GM19455 (cell line): ENCODE measurements around the gene PLCB1.
A peak's percentile ranks its signal among the peaks of the same experiment; 100 is the strongest.
"Not testable (repeated sequence)": the region's sequence is repeated elsewhere in the genome, so short reads cannot be mapped to it uniquely, and the experiment has no call there.

Source experiments
- ATAC-seq: cut with Tn5 transposase; IDR thresholded peaks from one replicate; pipeline ENCODE4 v1.9.1; 2021; ENCODE audit not compliant: unreplicated experiment

Gene PLCB1

DNA sequence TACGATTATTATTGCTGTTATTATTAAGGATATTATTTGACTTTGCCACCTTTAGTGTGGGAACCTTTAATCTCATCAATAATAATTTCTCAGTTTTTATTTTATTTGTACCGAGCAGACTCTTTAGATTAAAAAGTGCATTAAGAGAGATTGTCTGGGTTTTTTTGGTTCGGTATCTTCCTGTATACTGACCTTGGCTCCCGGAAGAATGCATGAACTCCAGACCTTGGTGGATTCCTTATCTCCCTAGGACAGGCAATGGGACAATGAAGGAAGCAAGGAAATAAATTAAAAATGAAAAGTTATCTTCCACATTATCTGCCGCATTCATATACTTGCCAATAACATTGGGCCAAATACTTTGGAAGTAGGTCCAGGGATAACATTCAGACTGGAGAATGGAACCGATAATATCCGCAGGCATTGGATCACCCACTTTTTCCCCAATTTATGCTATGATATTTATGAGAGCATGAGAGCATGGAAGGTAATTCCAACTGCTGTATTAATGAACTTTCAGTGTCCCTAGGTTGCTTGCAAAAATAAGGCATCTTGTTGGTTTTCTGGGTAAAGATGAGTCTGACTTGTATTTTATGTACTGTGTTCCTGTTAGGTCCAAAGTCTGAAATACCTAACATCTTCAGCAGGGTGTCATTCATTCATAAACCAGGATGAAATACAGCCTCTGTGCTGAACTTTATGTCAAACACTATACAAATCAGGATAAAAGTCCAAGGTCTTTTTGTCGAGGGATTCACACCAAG lies 232.1 kb downstream of the PLCB1 start:
- no peak for ATAC-seq

DNA sequence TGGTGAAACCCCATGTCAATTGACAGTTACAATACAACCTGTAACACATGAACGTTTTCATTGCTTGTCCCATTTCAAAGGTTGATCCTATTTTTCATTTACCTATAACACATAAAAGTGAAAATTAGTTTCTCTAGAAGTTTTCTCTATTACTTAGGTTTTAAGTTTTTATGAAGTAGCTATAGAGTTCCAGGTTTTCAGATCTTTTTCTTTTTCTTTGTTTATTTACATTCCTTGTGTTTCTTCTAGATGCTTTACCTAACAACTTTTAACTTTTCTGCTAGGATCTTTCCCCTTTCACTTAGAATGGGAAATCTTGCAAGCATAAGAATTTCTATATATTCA lies 232.6 kb downstream of the PLCB1 start:
- ATAC-seq: no peak

DNA sequence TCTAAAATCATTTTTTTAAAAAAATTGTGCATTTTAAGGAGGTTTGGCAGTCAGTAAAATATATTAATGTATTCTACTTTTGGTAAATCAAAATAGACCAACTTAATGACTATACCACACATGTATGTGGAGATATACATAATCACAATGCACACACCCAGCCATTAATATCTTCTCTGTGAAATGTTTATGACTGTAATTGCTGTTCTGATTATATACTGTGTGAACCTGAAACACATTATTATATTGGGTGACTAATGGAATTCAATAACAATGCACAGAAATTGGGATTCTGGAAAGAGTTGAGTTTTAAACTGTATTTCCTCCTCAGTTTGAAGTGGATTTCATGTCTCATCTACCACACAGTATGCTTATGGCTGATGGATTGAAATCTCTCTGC lies 233.6 kb downstream of the PLCB1 start:
- ATAC-seq: no peak

DNA sequence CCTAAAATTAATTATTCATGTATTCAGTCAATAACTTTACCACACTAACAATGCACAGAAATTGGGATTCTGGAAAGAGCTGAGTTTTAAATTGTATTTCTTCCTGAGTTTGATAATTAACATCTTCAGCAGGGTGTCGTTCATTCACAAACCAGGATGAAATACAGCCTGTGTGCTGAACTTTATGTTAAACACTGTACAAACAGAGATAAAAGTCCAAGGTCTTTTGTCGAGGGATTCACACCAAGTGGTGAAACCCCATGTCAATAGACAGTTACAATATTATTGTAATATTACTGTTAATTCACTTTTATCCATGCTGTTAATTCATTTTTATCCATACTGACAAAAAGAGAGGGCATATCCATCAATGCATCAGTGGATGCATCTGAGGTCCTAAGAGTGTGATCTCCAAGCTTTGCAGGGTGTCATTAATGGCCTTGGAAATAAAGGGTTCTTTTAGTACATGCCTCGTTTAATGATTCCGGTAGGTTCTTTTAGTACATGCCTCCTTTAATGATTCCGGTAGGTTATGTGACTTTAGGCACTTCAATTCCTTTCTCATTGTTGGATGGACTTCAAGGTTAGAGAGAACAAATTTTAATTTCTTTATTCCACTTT lies 234.3 kb downstream of the PLCB1 start:
- no peak for ATAC-seq

DNA sequence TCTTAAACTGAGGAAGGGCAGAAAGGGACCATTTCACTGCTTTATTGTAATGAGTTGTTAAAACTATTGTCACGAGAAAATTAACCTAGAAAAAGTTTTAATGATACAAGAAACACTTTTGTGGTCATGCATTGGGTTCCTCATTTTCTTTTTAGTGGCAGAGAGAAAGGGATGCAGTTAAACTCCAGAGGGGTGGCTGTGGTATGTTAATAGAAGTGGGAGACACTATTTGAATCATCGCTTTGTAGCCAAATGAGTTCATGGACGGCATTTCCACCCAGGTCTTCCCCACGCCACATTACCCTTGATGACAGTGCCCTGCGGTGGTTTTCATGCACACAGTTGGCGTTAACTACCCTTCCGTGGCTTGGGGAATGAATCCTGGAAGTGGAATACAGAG lies 235.6 kb downstream of the PLCB1 start:
- ATAC-seq: no peak

DNA sequence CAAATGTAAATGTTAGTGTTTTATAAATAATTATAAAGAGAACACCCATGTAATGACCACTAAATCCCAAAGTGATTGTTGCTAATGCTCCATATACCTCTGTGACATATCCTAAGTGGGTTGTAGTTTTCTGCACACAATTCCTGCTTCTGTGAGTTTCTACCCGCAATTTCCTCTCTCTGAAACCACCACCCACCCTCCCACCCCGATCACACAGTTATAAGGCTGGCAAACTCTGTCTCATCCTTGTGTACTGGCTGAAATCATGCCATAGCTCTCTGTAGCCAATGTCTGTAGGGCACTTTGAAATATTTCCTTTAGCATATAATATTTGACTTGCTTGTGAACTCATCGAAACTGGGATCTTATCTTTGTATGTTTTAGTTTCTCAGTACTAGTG lies 236.6 kb downstream of the PLCB1 start:
- no peak for ATAC-seq

DNA sequence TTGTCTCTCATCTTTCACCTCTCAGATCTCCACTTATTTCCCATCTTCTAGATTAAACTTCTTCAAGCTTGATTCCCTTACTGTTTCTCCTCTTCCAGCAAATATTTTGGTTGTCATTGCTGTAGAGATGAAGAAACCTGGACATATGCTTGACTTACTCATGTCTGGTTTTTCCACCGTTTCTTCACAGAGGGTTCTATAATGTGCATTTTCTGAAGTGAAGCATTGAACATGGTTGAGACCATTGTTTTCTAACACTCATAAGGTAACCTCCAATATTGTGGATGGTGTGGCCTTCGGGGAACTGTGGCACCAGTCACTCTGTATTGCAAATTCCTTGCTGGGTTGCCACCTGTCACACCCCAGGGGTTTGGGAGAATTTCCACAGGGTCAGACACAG lies 237.2 kb downstream of the PLCB1 start:
- no peak for ATAC-seq

DNA sequence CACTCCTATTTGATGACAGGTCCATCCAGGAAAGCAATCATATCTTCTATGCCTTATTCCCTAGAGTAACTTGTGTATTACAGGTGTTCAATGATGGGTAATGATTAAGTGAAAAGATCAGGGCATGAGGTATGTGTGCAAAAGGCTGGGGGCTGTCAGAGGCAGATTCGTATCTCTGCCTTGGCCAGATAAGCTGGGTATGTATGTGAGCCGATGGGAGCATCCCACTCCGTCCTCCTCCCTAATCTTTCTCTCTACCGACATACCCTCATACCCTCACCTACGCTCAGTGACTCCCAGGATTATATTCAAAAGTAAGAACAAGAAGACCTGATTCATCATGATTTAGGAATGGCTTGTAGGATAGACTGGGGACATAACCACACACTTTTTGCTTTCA lies 238.7 kb downstream of the PLCB1 start:
- no peak for ATAC-seq

DNA sequence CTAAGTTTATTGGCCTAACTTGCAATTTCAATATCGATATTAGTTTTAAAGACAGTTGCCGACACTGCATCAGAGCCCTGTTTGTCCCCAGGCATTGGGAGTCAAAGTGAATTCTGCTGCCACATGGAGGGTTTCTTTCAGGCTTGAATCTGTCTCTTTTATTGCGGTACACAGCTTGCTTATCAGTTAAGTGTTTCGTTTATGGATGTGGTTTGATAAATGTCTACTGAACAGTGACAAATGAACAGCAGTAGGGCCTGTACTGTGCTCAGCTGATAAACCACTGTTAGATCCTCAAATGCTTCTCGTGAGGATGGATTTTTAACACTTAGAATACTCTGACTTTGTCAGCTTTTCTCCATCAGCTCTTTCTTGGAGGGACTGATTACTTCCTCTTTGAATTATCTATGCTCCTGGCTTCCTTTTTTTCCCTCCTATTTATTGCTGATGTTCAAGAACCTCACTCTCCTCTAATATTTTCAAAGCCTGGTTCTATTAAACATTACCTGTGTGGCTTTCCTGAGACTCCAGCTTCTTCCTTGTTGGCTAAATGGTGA lies 240.8 kb downstream of the PLCB1 start:
- no peak for ATAC-seq

DNA sequence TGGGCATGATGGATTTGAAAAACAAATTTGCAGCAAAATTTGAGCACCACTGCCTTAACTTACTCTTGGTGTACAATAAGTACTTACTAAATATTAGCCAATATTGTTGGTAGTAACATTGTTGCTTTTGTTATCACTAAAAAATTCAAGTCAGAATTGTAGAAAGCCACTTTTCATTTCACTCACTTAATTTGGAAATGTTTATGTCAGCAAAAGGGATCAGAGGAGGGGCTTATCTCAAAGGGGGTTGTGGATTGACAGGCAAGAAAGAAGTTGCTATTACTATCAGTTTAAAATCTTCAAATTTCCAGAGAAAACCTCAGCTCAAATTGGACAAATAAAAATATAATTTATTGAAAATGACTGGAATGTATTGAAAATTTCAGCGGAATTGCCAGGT lies 241.5 kb downstream of the PLCB1 start:
- no peak for ATAC-seq

DNA sequence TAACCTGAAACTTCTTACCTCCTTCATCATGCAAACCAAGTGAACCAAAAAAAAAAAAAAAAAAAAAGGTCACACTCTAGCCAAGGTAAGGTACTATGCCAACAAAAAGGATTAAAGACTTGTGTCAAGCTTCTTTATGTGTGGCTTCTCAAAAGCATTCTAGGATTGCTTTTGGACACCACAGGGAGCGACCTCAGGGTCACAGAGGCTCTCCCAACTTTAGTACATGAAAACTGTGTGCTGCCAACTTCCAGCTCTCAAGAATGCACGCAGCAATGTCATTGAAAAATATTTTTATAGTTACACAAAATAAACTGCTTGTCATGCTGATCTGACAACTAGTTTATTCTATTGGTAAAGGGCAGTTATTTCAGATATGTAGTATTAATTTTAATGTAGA lies 243.8 kb downstream of the PLCB1 start:
- no peak for ATAC-seq

DNA sequence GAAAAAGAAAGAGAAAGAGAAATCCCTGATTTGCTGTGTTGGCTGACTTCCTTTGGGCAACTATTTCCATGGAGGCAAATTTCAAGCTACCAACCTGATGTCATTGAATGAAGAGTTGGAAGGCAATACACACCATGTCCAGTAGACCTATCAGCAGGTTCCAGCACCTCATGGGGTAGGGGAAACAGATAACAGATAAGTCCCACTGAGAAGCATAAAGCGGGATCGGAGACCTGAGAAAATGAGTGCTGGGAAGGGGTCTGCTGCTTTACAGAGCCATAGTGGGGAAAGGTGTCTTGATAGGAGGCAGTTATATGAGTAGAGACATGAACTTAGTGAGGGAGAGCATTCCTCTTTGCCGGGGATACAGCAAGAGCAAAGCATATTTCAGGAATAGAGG lies 244.9 kb downstream of the PLCB1 start:
- no peak for ATAC-seq

DNA sequence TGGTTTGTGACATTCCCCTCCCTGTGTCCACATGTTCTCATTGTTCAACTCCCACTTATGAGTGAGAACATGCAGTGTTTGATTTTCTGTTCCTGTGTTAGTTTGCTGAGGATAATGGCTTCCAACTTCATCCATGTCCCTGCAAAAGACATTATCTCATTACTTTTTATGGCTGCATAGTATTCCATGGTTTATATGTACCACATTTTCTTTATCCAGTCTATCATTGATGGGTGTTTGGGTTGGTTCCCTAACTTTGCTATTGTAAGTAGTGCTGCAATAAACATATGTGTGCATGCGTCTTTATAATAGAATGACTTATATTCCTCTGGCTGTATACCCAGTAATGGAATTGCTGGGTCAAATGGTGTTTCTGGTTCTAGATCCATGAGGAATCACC lies 247.1 kb downstream of the PLCB1 start:
- not testable (repeated sequence) for ATAC-seq

DNA sequence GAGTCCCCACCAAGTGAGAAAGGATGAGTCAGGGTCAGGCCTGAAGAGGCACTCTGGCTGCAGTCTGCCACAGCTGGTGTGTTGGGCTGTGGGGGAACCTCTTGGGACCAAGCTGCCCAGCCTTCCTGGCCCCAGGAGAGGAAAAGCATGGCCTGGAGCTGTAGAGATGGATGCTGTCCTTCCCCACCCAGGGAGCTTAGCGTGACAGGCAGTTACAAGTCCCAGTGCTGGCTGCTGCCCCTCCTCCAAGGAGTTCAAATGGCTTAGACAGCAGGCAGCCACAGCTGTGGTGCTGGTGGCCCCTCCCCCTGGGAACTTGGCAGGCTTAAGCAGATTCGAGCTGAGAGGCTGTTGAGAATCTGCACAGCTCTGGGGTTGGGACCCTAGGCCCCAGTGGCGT lies 253.2 kb downstream of the PLCB1 start:
- ATAC-seq: no peak

DNA sequence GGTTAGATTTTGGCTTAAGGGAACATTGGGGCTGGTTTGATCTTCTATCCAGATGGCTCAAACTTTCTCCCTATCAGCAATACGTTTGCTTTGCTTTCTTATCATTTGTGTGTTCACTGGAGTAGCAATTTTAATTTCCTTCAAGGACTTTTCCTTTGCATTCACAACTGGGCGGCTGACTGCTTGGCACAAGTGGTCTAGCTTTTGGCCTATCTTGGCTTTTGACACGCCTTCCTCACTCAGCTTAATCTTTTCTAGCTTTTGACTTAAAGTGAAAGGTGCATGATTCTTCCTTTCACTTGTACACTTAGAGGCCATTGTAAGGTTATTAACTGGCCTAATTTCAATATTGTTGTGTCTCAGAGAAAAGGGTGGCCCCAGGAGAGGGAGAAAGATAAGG lies 254.9 kb downstream of the PLCB1 start:
- ATAC-seq: no peak

DNA sequence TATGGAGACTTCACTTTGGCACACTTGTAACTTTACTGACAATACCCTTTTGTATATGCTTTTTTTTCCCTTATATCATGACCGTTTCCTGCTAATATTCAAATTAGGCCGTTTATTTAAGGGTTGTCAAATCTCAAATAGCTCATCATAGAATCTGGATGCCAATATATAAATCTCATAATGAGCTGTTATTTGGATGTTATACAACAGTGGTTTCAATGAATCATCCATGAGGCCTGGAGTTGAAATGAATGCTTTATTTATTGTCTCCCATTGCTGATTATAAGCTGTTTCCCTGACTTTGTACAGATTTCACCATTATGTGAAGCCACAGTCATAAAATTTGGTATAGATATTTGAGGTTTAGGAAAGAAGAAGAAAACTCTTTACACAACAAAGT lies 256.1 kb downstream of the PLCB1 start:
- no peak for ATAC-seq

DNA sequence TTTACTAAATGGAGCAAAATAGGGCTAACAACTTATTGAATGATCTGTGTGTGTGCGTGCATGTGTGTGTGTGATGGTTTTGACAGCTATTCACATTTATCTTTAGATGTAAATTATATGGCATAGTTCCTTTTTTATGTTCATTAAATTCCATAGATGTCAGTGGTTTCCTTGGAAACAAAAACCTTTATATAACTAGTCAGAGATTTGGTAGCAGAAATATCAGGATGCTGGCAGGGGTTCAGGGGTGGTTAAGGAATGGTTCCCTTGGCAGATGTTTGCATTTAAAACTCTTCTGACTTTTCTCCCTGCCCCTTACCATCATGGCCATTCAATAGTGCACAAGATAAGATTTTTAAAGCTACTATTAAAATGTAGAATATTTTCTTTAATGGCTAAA lies 256.6 kb downstream of the PLCB1 start:
- no peak for ATAC-seq

DNA sequence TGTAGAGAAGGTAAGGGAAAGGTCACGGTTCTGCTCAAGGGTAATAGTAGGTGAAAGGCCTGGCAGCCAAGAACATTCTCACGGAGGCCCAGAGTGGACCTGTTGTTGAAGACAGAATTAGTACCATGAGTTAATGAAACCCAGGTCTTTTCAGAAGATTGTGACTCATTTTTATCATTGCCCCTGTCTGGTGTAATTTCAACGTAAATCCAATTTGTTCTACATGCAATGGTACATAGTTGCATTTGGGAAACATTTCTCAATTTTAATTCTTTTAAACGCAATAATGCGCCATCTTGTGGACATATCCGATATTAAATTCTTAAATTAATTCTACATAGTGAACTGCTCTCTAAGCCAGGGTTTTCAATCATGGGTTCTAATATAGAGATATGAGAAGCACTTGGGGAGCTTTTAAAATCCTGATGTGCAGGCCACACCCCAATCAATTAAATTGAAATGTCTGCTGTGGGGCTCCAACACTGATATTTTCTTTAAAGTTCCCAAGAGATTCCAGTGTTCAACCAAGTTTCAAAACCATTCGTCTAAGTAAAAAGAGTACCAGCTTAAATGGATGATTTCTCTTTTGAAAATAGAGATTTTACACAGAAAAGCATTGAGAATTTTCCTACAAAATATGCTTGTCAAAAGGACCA lies 257.4 kb downstream of the PLCB1 start:
- ATAC-seq: no peak

DNA sequence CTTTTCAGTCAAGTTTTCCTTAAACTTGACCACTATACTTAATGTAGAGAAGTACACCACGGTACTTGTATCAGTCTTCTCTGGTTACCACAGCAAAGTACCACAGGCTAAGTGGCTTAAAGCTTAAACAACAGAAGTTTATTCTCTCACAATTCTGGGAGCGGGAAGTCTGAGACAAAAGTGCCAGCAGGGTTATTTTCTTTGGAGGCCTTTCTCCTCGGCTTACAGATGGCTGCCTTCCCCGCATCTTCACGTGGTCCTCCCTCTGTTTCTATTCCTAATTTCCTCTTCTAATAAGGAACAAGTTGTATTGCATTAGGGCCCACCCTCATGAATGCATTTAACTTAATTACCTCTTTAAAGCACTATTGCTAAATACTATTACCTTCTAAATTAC lies 258.0 kb downstream of the PLCB1 start:
- ATAC-seq: no peak

DNA sequence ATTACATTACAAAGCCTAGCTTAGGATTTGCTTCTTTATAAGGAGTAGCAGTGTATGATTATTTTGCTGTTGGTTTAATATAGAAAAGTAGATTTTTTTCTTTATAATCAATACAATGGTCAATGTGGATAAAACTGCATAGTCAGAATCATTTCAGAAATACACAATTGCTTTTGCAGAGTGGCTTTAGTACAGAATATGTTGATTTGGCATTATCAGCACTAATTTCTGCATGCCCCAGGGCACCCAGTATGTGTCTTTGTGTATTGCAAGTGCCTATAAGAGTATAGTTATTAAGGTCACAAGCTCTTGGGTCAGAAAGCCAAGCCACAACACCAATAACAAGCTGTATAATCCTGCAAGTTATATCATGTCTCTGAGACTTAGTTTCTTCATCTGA lies 258.4 kb downstream of the PLCB1 start:
- no peak for ATAC-seq

DNA sequence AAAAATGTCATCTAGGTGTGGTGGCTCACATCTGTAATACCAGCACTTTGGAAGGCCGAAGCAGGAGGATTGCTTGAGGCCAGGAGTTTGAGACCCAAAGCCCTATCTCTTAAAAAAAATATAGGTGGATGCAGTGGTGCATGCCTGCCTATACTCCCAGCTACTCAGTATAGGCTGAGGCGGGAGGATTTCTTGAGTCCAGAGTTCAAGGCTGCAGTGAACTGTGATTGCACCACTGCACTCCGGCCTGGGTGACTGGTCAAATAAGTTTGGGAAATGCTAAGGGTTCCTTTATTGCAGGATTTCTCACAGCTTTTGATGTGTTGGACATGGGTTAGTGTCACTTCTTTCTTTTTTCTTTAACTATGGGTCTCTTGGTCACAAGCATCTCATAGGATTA lies 261.3 kb downstream of the PLCB1 start:
- ATAC-seq: no peak

DNA sequence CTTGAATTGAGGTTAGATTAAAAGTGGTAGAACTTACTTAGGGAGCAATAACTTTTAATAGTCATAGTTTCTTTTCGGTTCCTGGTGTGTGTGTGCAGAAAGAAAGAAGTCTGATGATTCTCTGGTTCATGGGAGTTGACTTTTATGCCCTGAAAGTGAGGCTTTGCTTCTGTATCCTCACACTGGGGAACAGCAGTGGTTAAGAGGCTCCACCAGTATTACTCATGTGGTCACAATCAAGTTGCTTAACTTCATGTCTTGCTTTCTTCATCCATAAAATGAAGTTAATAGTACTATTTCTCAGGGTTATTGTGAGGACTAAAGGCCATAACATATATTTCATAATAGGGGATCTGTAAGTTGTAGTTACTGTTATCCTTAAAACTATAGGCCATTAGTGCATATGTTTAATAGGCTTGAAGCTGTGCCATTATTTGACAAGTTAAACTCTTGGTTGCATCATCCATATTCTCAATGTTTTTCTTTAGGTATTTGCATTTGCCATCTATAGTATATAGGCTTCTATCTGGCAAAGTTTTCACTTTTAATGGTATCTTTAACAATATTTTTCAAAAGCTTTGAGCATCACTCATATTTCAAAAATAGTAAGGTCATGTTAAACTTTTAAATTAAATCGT lies 262.4 kb downstream of the PLCB1 start:
- ATAC-seq: peak; percentile 84
